HG03469 (cell line): ENCODE data around the gene PNPO.

Source experiments
- ATAC-seq: cut with Tn5 transposase; IDR thresholded peaks from one replicate; pipeline ENCODE4 v1.9.1; 2021; ENCODE audit warnings: mild to moderate bottlenecking, moderate library complexity, moderate number of reproducible peaks; ENCODE audit not compliant: unreplicated experiment

Gene PNPO

GRCh38 chr17:47948706-47949196, 7.4 kb downstream of the PNPO start:
- no peak for ATAC-seq

- ATAC-seq: no peak
Observed at GRCh38 chr17:47949197-47949759, 7.9 kb downstream of the PNPO start.

- ATAC-seq: no peak
Observed at GRCh38 chr17:47949946-47950345, 8.6 kb downstream of the PNPO start.

- no peak for ATAC-seq
Observed at GRCh38 chr17:47950448-47950847, 9.1 kb downstream of the PNPO start.

- no peak for ATAC-seq
Observed at GRCh38 chr17:47952171-47953021, 11.0 kb downstream of the PNPO start.

- ATAC-seq: no peak
Observed at GRCh38 chr17:47953909-47954308, 12.5 kb downstream of the PNPO start.

- ATAC-seq: no peak
Observed at GRCh38 chr17:47955497-47956461, 14.4 kb downstream of the PNPO start.

- ATAC-seq: no peak
Observed at GRCh38 chr17:47956791-47957590, 15.6 kb downstream of the PNPO start.

- ATAC-seq: no peak
Observed at GRCh38 chr17:47957591-47958490, 16.5 kb downstream of the PNPO start, which contains the start of gene PRR15L. Gene PRR15L, minus strand, starts transcription at chr17:47957883. Its CDS starts 4,649 bp downstream, at chr17:47953234.

GRCh38 chr17:47959825-47960655, 18.7 kb downstream of the PNPO start:
- ATAC-seq: no peak

- no peak for ATAC-seq
Observed at GRCh38 chr17:47961406-47961805, 20.0 kb downstream of the PNPO start.

- ATAC-seq: no peak
Observed at GRCh38 chr17:47962901-47963300, 21.5 kb downstream of the PNPO start.

GRCh38 chr17:47964856-47965255, 23.5 kb downstream of the PNPO start:
- no peak for ATAC-seq

GRCh38 chr17:47966079-47966519, 24.7 kb downstream of the PNPO start:
- ATAC-seq: no peak

GRCh38 chr17:47967607-47968252, 26.4 kb downstream of the PNPO start:
- no peak for ATAC-seq

- ATAC-seq: no peak
Observed at GRCh38 chr17:47968836-47969235, 27.5 kb downstream of the PNPO start.

- no peak for ATAC-seq
Observed at GRCh38 chr17:47969930-47970724, 28.8 kb downstream of the PNPO start.
